Thymus (tissue), 11 donors: ENCODE results near the gene KRT31. TPM values are rescaled to one million over a fixed set of nuclear protein-coding genes. Genes with fewer than 3 reads are reported as not detected.

ENCODE experiments used
- DNase-seq, 9 donors: peaks; one replicate each; pipeline ENCODE4 v3.0.0-alpha.2; 2013; ENCODE audit warnings: low spot score in 9 of 9, low read depth in 6 of 9, missing footprints in 1 of 9
- H3K27ac ChIP-seq, 2 donors: one replicate each; pipeline ENCODE4 v1.5.1; 2013; ENCODE audit warnings: control low read depth in 1 of 2, low read depth in 1 of 2, low read length in 1 of 2, mild to moderate bottlenecking in 1 of 2, moderate library complexity in 1 of 2
- H3K27me3 ChIP-seq, 2 donors: one replicate each; pipeline ENCODE4 v1.5.1; 2013; ENCODE audit warnings: low read length in 1 of 2; ENCODE audit not compliant: control insufficient read depth in 2 of 2, insufficient read depth in 1 of 2
- H3K36me3 ChIP-seq, 2 donors: one replicate each; pipeline ENCODE4 v1.5.1; 2013; ENCODE audit warnings: low read length in 1 of 2, mild to moderate bottlenecking in 1 of 2, moderate library complexity in 1 of 2; ENCODE audit not compliant: control insufficient read depth in 2 of 2, insufficient read depth in 2 of 2
- H3K4me1 ChIP-seq, 2 donors: one replicate each; pipeline ENCODE4 v1.5.1; 2013; ENCODE audit warnings: low read length in 2 of 2; ENCODE audit not compliant: control insufficient read depth in 2 of 2, insufficient read depth in 2 of 2
- H3K4me3 ChIP-seq, 2 donors: one replicate each; pipeline ENCODE4 v1.5.1; 2013; ENCODE audit warnings: low read length in 2 of 2, control low read depth in 1 of 2, mild to moderate bottlenecking in 1 of 2
- H3K9me3 ChIP-seq, 2 donors: one replicate each; pipeline ENCODE4 v1.5.1; 2013; ENCODE audit warnings: low read length in 1 of 2, mild to moderate bottlenecking in 1 of 2; ENCODE audit not compliant: control insufficient read depth in 2 of 2, insufficient read depth in 1 of 2
- WGBS: extraction: QIAGEN DNeasy Blood & Tissue Kit; methylation state at CpG from one replicate; pipeline ENCODE4 v1.1.7; 2013; 5-methylcytosine and 5-hydroxymethylcytosine counted together
- polyA plus RNA-seq: library from polyadenylated mRNA; stranded (reverse); fragments of 200-250 nt; gene quantifications from one replicate; pipeline ENCODE4 v1.2.3, GENCODE V29; 2013
- total RNA-seq: library from RNA; stranded (reverse); fragments of 120-200 nt; gene quantifications from one replicate; pipeline ENCODE4 v1.2.4, GENCODE V29; 2013
- donor health status: healthy.

The KRT31 gene
- total and polyA plus RNA-seq, 2 donors, result 1.9 to 6.4 TPM

DNA sequence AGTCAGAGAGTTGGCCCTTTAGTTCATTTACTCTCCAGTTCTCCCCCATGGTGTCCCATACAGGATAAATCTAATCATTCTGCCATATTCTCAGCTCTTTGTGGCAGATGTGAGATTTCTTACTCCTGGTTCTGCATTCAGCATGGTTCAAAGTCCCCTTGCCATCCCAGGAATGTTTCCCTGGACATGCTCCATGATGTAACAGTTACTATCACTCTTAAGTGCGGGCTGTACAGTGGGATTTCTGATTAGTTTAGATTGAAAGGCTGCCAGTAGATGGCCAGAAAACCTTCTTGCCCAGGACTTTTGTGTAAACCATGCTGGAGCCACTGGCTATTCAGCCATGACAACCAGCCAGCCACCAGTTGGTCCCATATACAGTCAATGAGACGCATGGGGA lies 16.6 kb upstream of the KRT31 start:
- Histone ChIP-seq H3K4me3 (no peak overlapping the region), H3K4me1 (peaks cover 0 to 10% of the 10 kb centered on the region in 2 donors), H3K9me3 (no peaks in the 10 kb centered on the region), H3K27me3 (no peaks in the 10 kb centered on the region), H3K27ac (no peak overlapping the region), H3K36me3 (no peaks in the 10 kb centered on the region)
- 98% methylated on average over 2 of the region's 2 CpGs for WGBS
- no peak for DNase-seq

DNA sequence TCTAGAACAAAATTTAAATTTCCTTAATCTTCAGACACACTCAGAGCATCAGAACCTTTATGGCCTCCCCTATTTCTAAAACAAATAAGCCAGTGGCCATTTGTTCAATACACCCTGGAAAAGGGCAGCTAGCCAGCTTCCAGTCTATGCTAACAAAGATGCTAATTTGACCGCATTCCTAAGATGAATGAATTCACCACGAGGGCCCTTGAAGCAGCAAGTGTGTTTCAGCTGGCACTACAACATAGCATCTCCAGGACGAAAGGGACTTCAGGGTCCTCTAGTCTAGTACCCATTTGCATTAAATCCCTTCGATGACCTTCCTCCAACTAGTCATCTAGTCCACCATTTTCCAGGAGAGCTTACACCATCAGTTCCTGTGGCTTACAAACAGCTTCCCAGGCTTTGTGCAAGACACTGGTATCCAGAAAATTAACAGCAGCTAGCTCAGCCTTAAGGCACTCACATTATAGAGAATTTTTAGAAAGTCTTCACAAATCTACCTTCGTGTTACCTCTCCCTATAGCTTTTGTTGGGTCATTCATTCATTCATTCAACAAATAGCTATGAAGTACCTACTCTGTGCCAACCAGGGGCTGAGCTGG lies 16.0 kb upstream of the KRT31 start:
- WGBS, result 74% methylated on average over 5 of the region's 5 CpGs
- no peak overlapping the region for H3K4me3 ChIP-seq
- H3K4me1 ChIP-seq, result peaks cover 0 to 5% of the 10 kb centered on the region in 2 donors
- H3K36me3 ChIP-seq, result no peaks in the 10 kb centered on the region
- H3K9me3 ChIP-seq, result no peaks in the 10 kb centered on the region
- no peak for DNase-seq
- no peaks in the 10 kb centered on the region for H3K27me3 ChIP-seq
- no peak overlapping the region for H3K27ac ChIP-seq

DNA sequence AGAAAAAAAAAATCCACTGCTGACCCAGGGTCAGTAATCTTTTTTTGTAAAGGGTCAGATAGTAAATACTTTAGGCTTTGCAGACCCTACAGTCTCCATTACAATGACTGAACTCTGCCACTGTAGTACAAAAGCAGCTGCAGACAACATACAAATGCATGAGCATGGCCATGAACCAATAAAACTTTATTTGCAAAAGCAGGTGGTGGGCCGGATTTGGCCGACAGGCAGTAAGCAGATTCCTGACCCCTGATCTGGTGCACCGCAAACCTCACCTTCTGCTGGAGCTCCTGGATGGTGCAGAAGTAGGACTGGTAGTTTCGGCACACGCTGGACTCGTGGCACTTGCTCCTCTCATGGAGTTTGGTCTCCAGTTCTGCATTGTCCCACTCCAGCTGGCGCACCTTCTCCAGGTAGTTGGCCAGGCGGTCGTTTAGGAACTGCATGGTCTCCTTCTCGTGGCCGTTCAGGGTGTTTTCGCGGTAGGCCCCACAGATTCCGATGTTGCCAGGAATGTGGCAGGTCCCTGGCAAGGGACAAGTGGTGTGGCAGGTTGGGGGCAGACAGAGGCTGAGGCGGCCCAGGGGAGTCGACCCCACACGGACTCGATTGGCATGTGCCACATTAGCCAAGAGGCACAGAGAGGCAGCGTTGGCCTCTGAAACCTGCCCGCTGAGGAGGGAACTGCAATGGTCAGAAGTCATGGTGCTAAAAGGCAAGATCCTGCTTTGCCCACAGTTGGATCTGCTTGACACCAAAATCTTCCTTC lies 13.8 kb upstream of the KRT31 start:
- Histone ChIP-seq H3K27ac (no peak overlapping the region), H3K27me3 (no peaks in the 10 kb centered on the region), H3K36me3 (no peaks in the 10 kb centered on the region), H3K9me3 (no peaks in the 10 kb centered on the region), H3K4me3 (no peak overlapping the region), H3K4me1 (no peaks in the 10 kb centered on the region)
- DNase-seq, result no peak
- WGBS, result 95% methylated on average over 20 of the region's 20 CpGs

DNA sequence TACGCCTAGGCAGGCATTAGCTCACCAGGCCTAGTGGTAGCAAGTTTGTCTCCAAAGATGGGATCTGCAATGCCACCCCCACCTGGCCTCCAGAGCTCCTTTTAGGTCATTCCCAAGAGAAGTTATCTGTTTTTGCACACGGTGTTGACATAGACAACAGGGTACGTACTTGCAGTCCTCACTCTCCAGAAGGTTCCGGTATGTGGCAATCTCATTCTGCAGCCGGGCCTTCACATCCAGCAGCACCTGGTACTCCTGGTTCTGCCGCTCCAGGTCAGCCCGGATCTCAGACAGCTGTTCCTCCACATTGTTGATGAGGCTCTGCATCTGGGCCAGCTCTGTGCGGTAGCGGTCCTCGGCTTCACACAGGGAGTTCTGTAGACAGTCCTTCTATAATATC lies 9.8 kb upstream of the KRT31 start:
- Histone ChIP-seq H3K9me3 (no peaks in the 10 kb centered on the region), H3K27ac (no peak overlapping the region), H3K4me3 (no peak overlapping the region), H3K36me3 (no peaks in the 10 kb centered on the region), H3K27me3 (no peaks in the 10 kb centered on the region), H3K4me1 (no peaks in the 10 kb centered on the region)
- no peak for DNase-seq
- WGBS, result 98% methylated on average over 10 of the region's 10 CpGs

DNA sequence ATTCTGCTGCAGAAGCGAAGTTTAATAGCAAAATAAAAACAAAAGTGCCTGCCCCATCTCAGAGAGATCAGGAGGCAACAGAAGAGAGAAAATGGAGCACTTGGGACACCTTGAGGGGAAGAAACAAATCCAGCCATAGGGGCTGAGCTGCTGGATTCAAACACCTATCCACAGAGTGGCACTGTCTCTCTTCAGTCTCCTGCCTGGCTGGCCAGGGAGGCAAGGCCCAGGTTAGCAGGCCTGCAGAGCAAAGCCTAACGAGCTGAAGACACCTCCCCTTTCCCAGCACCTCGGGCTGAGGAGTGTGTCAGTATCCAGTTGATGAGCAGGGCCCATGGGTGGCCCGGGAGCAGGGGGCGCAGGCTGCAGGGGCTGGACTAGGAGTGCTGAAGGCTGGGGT lies 8.8 kb upstream of the KRT31 start:
- 63% methylated on average over 5 of the region's 5 CpGs for WGBS
- Histone ChIP-seq H3K9me3 (no peaks in the 10 kb centered on the region), H3K27me3 (no peaks in the 10 kb centered on the region), H3K4me1 (no peaks in the 10 kb centered on the region), H3K27ac (no peak overlapping the region), H3K36me3 (no peaks in the 10 kb centered on the region), H3K4me3 (no peak overlapping the region)
- no peak for DNase-seq

DNA sequence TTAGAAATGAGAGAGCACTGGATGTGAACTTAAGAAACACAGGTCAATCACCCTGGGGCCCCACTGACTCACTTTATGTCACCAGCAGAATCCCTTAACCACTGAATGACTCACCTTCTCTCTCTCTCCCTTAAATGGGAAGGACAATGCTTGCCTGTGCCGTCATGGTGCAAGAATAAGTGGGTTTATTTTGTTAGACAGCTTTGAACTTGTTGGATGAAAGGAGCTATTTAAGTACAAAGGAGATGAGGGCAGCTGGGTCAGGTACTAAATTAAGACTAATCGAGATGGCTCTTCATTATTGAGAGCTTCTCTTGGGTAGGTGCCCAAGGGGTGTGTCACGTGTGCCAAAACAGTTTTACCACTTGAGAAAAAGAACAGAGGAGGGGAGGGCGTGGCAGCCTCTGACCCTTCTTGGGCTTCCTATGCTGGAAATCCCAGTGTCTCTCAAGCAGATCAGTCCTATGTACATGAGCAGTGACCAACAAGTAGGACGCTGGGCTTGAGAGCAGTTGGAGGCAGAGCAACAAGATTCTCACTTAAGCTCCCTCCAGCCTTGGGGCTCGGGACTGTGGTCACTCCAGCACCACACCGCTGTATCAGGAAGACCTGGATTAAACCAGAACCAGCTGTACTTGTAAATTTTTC lies 6.7 kb upstream of the KRT31 start:
- H3K27me3 ChIP-seq, result no peaks in the 10 kb centered on the region
- DNase-seq, result no peak
- H3K4me3 ChIP-seq, result no peak overlapping the region
- no peaks in the 10 kb centered on the region for H3K9me3 ChIP-seq
- WGBS, result 88% methylated on average over 7 of the region's 7 CpGs
- no peaks in the 10 kb centered on the region for H3K36me3 ChIP-seq
- no peak overlapping the region for H3K27ac ChIP-seq
- H3K4me1 ChIP-seq, result no peaks in the 10 kb centered on the region

DNA sequence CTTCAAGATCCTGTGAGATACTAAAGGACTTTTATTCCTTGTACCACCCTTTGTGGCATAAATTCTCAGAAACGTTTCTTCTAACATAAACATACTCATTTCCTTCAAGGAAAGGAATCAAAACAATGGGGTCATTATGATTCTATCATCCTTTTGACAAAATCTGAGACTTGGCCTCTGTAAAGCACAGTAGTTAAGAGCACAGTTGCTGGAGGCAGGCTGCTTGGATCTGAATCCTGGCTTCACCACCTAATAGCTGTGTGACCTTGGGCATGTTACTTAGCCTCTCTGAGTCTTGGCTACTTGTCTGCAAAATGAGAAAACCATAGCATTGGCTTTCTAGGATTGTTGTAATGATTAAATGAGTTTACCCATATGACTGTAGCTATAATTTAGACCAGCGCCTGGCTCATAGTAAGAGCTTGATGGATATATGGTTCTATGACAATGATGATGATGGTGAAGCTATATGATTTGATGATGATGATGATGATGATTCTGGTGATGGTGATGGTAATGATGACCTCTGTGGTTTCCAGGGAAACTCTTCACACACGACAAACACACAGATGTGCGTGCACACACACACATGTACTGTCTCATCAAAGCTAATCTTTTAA lies 6.1 kb upstream of the KRT31 start:
- 80% methylated on average over 4 of the region's 4 CpGs for WGBS
- H3K9me3 ChIP-seq, result no peaks in the 10 kb centered on the region
- no peak for DNase-seq
- no peaks in the 10 kb centered on the region for H3K36me3 ChIP-seq
- no peaks in the 10 kb centered on the region for H3K27me3 ChIP-seq
- H3K4me3 ChIP-seq, result no peak overlapping the region
- H3K4me1 ChIP-seq, result no peaks in the 10 kb centered on the region
- no peak overlapping the region for H3K27ac ChIP-seq

DNA sequence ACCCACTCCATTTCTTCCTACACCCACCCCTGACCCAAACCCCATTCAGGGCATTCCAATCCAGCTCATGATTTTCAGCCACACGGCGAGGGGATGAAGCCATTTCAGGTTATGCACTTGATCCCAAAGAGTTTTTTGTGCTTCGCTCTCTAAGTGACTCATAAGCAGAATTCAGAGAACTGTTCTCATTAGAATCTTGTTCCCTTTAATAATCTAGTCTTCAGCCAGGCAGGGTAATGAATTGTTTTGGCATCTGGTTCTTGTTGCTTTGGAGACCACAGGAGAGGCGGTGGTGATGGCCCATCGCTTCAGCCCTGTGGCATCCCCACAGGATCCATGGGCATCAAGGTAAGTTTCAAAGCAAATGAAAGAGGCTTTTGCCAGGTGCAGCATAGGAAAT lies 4.8 kb upstream of the KRT31 start:
- no peak for DNase-seq
- Histone ChIP-seq H3K27ac (no peak overlapping the region), H3K27me3 (no peaks in the 10 kb centered on the region), H3K36me3 (no peaks in the 10 kb centered on the region), H3K4me1 (no peaks in the 10 kb centered on the region), H3K9me3 (no peaks in the 10 kb centered on the region), H3K4me3 (no peak overlapping the region)
- WGBS, result 97% methylated on average over 5 of the region's 5 CpGs

DNA sequence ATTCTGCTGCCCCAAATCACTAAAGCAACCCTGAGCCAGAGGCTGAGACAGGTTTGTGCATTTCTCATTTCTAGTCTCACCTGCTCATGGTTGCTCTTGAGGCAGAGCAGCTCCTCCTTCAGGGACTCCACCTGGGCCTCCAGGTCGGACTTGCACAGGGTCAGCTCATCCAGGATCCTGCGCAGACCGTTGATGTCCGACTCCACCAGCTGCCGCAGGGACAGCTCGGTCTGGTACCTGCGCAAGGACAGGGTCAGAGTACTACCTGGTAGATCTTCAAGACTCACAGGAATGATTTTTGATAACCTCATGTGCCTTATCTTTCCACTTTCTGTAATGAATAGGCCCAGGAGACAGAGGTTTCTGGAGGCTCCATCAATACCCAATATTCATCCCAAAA lies 1.1 kb downstream of the KRT31 start:
- no peak for DNase-seq
- H3K27ac ChIP-seq, result peak overlapping the region in 1 of 2 donors; percentile 52
- H3K9me3 ChIP-seq, result no peaks in the 10 kb centered on the region
- no peaks in the 10 kb centered on the region for H3K36me3 ChIP-seq
- no peak overlapping the region for H3K4me3 ChIP-seq
- no peaks in the 10 kb centered on the region for H3K27me3 ChIP-seq
- WGBS, result 96% methylated on average over 7 of the region's 7 CpGs
- H3K4me1 ChIP-seq, result peaks cover 0 to 7% of the 10 kb centered on the region in 2 donors
